Endothelial cell of umbilical vein (primary cell): ENCODE measurements around the gene GAK.

Experiments used
- CTCF ChIP-seq, 2 donors: IDR thresholded peaks; 1 replicate in 1 of 2; 2 replicates in 1 of 2; pipeline ENCODE4 v1.5.1; 2011; ENCODE audit warnings: low read length in 2 of 2, mild to moderate bottlenecking in 2 of 2, moderate library complexity in 2 of 2, control low read depth in 1 of 2, inconsistent platforms in 1 of 2, low read depth in 1 of 2; ENCODE audit not compliant: insufficient read depth in 1 of 2; ENCODE audit errors: extremely low read depth in 1 of 2
- EZH2 ChIP-seq: IDR thresholded peaks from 2 replicates; pipeline ENCODE4 v1.6.1; 2012; ENCODE audit warnings: borderline replicate concordance, low read depth, mild to moderate bottlenecking, moderate library complexity, low read length, inconsistent platforms; ENCODE audit not compliant: severe bottlenecking
- FOS ChIP-seq: IDR thresholded peaks from 2 replicates; pipeline ENCODE4 v1.6.1; 2011; ENCODE audit warnings: mild to moderate bottlenecking, low read length, moderate library complexity, borderline replicate concordance; ENCODE audit not compliant: insufficient read depth
- MAX ChIP-seq: IDR thresholded peaks from 2 replicates; pipeline ENCODE4 v1.6.1; 2011; ENCODE audit not compliant: insufficient read depth, insufficient read length
- POLR2A ChIP-seq: IDR thresholded peaks from 2 replicates; pipeline ENCODE4 v1.6.1; 2012; ENCODE audit warnings: low read depth, mild to moderate bottlenecking, control low read depth, low read length
- POLR2AphosphoS5 ChIP-seq: IDR thresholded peaks from 2 replicates; pipeline ENCODE4 v1.6.1; 2012; ENCODE audit warnings: low read depth, mild to moderate bottlenecking, control low read depth, low read length, moderate library complexity; ENCODE audit not compliant: insufficient read depth

GRCh38 chr4:948936-949300, 16.8 kb upstream of the GAK start:
- no peak for TF ChIP-seq MAX
- no peak for TF ChIP-seq EZH2
- no peak for TF ChIP-seq CTCF (IDR thresholded peaks at IDR 0.05; ENCODE audit: extremely low read depth in 1 of 2, insufficient read depth in 1 of 2, low read depth in 1 of 2, low read length in 2 of 2)
- TF ChIP-seq POLR2AphosphoS5 = no peak
- no peak for TF ChIP-seq POLR2A
- no peak for TF ChIP-seq FOS
